AG04449 (cell line): ENCODE data around the gene EIF1B.
A peak's percentile ranks its signal among the peaks of the same experiment; 100 is the strongest.

Experiments used
- CTCF ChIA-PET: fragments of 350-600 bp; formaldehyde crosslinking; extraction: SDS; loops from one replicate; lab custom pipeline; 2021; ENCODE audit warnings: antibody characterized with exemption; lab: Yijun Ruan, JAX
- POLR2A ChIA-PET: fragments of 400-600, 350-600 bp; formaldehyde crosslinking; extraction: SDS; loops from one replicate; lab custom pipeline; 2020; ENCODE audit warnings: antibody characterized with exemption, inconsistent platforms; lab: Yijun Ruan, JAX
- DNase-seq: peaks from one replicate; pipeline ENCODE4 v3.0.0-alpha.2; 2010; ENCODE audit warnings: low read depth, low spot score
- H3K4me3 ChIP-seq: 2 replicates; pipeline ENCODE4 v1.5.1; 2011; ENCODE audit warnings: low read depth, mild to moderate bottlenecking, control low read depth, low read length
- TF ChIP-seq, protein P1 (sequence below): IDR thresholded peaks from one replicate; pipeline ENCODE4 v1.5.1; 2011; ENCODE audit warnings: mild to moderate bottlenecking, moderate library complexity, low read length, control low read depth, inconsistent platforms; ENCODE audit not compliant: insufficient read depth; ENCODE audit errors: missing control alignments

The EIF1B gene

DNA sequence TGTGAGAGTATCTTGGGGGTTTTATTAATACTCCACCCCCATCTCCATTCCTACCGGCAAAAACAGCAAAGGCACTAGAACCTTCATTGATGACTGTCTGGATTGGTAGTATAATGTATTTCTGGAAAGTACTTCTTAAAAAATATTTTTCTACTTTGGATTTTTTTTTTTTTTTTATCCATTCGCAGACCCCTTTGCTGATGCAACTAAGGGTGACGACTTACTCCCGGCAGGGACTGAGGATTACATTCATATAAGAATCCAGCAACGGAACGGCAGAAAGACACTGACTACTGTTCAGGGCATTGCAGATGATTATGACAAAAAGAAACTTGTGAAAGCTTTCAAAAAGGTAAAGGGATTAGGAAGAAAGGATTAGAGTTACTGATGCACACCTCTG, 1.2 kb downstream of the EIF1B start:
- no peak for DNase-seq
- TF ChIP-seq, protein P1, sequence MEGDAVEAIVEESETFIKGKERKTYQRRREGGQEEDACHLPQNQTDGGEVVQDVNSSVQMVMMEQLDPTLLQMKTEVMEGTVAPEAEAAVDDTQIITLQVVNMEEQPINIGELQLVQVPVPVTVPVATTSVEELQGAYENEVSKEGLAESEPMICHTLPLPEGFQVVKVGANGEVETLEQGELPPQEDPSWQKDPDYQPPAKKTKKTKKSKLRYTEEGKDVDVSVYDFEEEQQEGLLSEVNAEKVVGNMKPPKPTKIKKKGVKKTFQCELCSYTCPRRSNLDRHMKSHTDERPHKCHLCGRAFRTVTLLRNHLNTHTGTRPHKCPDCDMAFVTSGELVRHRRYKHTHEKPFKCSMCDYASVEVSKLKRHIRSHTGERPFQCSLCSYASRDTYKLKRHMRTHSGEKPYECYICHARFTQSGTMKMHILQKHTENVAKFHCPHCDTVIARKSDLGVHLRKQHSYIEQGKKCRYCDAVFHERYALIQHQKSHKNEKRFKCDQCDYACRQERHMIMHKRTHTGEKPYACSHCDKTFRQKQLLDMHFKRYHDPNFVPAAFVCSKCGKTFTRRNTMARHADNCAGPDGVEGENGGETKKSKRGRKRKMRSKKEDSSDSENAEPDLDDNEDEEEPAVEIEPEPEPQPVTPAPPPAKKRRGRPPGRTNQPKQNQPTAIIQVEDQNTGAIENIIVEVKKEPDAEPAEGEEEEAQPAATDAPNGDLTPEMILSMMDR = no peak

DNA sequence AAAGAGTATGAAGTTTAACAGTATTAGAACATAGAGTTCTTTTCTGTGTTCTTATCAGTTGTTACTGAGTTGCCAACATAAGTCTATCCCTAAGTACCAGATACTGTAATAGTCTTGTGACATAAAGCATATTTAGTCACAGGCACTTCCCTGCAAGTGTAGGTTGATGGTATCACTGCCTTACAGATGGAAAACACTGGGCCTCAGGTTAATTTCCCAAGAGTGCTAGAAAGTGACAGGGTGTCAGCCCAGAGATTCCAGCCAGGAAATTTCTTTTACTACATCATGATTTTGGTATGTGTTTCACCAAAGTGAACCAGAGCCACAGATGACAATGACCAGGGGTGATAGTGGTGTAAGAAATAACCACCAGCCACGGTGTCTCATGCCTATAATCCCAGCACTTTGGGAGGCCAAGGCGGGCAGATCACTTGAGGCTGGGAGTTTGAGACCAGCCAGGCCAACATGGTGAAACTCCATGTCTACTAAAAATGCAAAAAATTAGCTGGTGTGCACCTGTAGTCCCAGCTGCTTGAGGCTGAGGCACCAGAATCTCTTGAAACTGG, 3.2 kb downstream of the EIF1B start:
- H3K4me3 ChIP-seq = no peak overlapping the region
- TF ChIP-seq, protein P1 = no peak
- no peak for DNase-seq
- CTCF ChIA-PET = interaction anchor here (1.1 to 19.0 kb wide), 3 partner anchors 16 to 136 kb away, joined by 4 to 455 read pairs (median 9); no protein-coding TSS in a partner anchor
- POLR2A ChIA-PET = no interaction called here

More for the DNA sequence above, 1.2 kb downstream of the EIF1B start:
- ChIA-PET CTCF (interaction anchor here (0.7 to 19.0 kb wide), 6 partner anchors 11 to 895 kb away, joined by 3 to 455 read pairs (median 4); no protein-coding TSS in a partner anchor), POLR2A (no interaction called here)
- peak overlapping the region; percentile 82 for H3K4me3 ChIP-seq

DNA sequence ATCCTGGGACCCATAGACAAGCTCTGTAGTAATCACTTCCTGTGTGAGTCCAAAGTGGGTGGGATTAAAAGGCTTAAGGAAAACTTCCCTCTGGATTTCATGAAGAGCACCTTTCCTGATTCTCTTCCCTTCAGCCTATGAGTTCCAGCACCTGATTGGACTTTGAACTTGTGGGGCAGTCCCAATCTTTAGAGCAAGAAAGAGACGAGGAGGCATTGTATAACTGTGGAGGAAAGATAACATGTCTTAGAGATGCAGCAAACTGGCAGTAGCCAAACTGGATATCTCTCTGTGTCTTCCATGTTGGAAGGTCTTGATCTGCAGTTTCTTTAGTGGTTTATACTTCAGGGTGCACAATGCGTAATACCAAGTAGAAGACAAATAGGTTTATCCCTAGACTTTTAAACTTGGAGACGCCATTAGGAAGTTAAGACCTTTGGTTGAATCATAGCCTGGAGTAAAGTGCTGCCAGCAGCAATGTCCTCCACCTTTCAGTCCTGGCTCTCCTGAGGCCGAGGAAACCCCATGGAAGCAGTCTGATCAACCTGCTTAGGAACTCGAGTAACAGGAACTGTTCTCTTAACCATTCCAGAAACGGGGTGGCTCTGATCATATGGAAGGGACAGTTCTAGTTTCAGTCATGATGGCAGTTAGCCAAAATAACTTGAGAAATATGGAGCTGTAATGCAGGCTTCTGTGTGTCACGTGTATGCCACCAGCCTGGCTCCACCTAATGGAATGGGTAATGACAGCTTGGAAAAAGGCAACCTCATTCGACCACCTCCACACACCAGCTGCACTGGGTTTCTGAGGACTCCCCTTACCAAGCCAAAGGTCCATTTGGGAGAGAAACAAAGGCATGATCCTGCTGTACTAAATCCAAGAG, 4.7 kb downstream of the EIF1B start:
- DNase-seq = no peak
- TF ChIP-seq, protein P1 = no peak
- ChIA-PET POLR2A (interaction anchor here (1.6 kb wide), 1 partner anchor 123 kb away, joined by 4 read pairs; no protein-coding TSS in a partner anchor), CTCF (interaction anchor here (2.1 to 19.0 kb wide), 2 partner anchors 123 to 135 kb away, joined by 7 to 455 read pairs; no protein-coding TSS in a partner anchor)
- no peak overlapping the region for H3K4me3 ChIP-seq

DNA sequence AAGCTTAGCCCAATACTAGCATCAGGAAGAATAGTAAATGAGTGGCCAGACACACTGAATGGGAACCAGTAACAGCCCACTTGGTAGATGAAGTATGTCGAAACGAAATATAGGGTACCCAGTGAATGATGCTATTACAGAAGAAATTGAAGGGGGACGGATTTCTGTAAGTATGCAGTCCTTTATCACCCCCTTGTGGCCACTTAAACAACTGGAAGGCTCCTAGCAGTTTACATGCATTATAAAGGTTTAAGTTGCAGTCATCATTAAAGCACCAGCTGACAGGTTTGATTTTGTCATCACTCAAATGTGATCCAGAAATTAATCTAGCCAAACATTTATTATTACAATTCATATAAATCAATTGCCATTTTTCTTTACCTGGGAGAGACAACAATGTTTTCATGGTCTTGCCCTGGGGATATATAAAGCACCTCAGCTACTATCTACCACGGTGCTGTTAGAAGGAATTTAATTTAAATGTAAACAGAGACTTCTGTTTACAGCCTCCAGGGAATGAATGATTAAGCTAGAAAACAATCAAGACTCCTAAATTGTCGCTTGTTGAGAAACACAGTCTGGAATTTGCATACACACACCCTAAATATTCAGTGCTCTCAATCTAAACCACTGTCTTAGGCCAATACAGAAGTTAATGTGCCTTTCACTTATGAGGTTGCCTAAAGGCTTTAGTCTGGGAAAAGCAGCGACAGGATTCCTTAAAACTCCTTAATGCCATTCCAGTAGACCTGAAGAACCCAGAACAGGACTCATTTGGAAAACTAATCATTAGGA, 7.8 kb downstream of the EIF1B start:
- ChIA-PET CTCF (interaction anchor here (0.6 to 19.0 kb wide), 18 partner anchors 9 to 1008 kb away, joined by 3 to 455 read pairs (median 4); partner anchors contain the start of gene EIF1B), POLR2A (interaction anchor here (0.8 kb wide), 2 partner anchors 8 to 135 kb away, joined by 3 read pairs; no protein-coding TSS in a partner anchor)
- TF ChIP-seq, protein P1 = peak; percentile 66
- no peak overlapping the region for H3K4me3 ChIP-seq
- peak; percentile 28 for DNase-seq

DNA sequence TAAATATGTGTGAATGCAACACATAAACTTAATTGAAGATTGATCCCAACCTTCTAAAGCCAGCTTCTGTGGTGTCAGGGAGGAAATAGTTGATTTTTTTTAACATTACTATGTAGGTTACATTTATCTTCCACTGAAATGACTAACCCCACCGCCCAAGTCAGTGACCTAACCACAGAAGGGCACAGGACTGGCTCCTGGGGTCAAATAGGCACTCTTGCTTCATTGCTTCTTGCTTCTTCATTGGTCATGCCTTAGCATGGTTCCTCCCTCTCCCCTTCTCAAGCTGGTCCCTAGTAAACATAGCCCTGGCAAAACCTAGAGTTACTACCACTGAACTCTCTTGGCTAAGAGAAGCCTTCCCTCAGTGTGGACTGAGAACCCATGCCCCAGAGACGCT, 12.3 kb downstream of the EIF1B start:
- ChIA-PET CTCF (interaction anchor here (0.6 to 2.5 kb wide), 3 partner anchors 10 to 130 kb away, joined by 3 to 13 read pairs (median 4); no protein-coding TSS in a partner anchor), POLR2A (interaction anchor here (0.6 kb wide), 1 partner anchor 85 kb away, joined by 3 read pairs; no protein-coding TSS in a partner anchor)
- H3K4me3 ChIP-seq = no peak overlapping the region
- TF ChIP-seq, protein P1 = no peak
- no peak for DNase-seq
